ENCODE data around the gene TMX1.

The TMX1 gene

GRCh38 chr14:51239813-51240803, at the start of gene TMX1 (continued):
- TF ChIP-seq ZBTB48 (tag by site-specific recombination; IDR thresholded peaks at IDR 0.05) (peak; percentile 71), ZNF488 (tag by site-specific recombination; IDR thresholded peaks at IDR 0.05) (no peak), PBX3 (CRISPR knock-in tag; IDR thresholded peaks at IDR 0.05) (0 out of 2 replicates have a peak, but pooled peaks have one; percentile 33)

GRCh38 chr14:51201890-51202289, 38.2 kb upstream of the TMX1 start:
- no peaks in the 10 kb centered on the region for H3K36me3 ChIP-seq (ENCODE audit: control insufficient read depth in 2 of 2, insufficient read depth in 1 of 2, low read length in 2 of 2)
- H3K9me3 ChIP-seq (ENCODE audit: control insufficient read depth, insufficient read depth, low read depth, low read length), result no peaks in the 10 kb centered on the region
- no peak overlapping the region for H3K27ac ChIP-seq (ENCODE audit: extremely low read depth, low read depth, low read length)
- no peaks in the 10 kb centered on the region; the same call in 1 of the 2 replicates for H3K4me1 ChIP-seq (ENCODE audit: control insufficient read depth, insufficient read depth, low read length)
- TF ChIP-seq PRDM6 (tag by site-specific recombination; IDR thresholded peaks at IDR 0.05) (no peak), ZNF510 (tag by site-specific recombination; IDR thresholded peaks at IDR 0.05; ENCODE audit: insufficient replicate concordance) (no peak), ZBTB8A (tag by site-specific recombination; IDR thresholded peaks at IDR 0.05) (no peak), ZNF560 (tag by site-specific recombination; IDR thresholded peaks at IDR 0.05; ENCODE audit: borderline replicate concordance) (no peak), ZNF660 (tag by site-specific recombination; IDR thresholded peaks at IDR 0.05) (no peak)
- no peak overlapping the region for H3K4me3 ChIP-seq (ENCODE audit: low read depth, low read length)
- ChIA-PET CTCF (no interaction called here), POLR2A (no interaction called here)

- Histone ChIP-seq H3K27ac (ENCODE audit: extremely low read depth, low read depth, low read length) (no peak overlapping the region), H3K4me1 (ENCODE audit: control insufficient read depth, insufficient read depth, low read length) (no peaks in the 10 kb centered on the region; the same call in 1 of the 2 replicates), H3K4me3 (ENCODE audit: low read depth, low read length) (no peak overlapping the region), H3K9me3 (ENCODE audit: control insufficient read depth, insufficient read depth, low read depth, low read length) (no peaks in the 10 kb centered on the region), H3K36me3 (ENCODE audit: control insufficient read depth in 2 of 2, insufficient read depth in 1 of 2, low read length in 2 of 2) (no peaks in the 10 kb centered on the region)
- ChIA-PET CTCF (no interaction called here), POLR2A (no interaction called here)
- no peak for TF ChIP-seq BCL11B (tag by site-specific recombination; IDR thresholded peaks at IDR 0.05; ENCODE audit: low read depth)
- TF ChIP-seq ZNF580 (tag by site-specific recombination; IDR thresholded peaks at IDR 0.05), result no peak
- no peak for TF ChIP-seq MEIS1 (CRISPR knock-in tag; IDR thresholded peaks at IDR 0.05; ENCODE audit: borderline replicate concordance)
- TF ChIP-seq ZNF704 (tag by site-specific recombination; IDR thresholded peaks at IDR 0.05), result no peak
- TF ChIP-seq TSHZ1 (tag by site-specific recombination; IDR thresholded peaks at IDR 0.05; ENCODE audit: borderline replicate concordance), result no peak
- TF ChIP-seq TCF7L2 (IDR thresholded peaks at IDR 0.05; ENCODE audit: borderline replicate concordance, low read depth, low read length), result no peak
- TF ChIP-seq ZNF548 (tag by site-specific recombination; IDR thresholded peaks at IDR 0.05), result no peak
- TF ChIP-seq ZNF768 (tag by site-specific recombination; IDR thresholded peaks at IDR 0.05), result no peak
- TF ChIP-seq ZNF501 (tag by site-specific recombination; IDR thresholded peaks at IDR 0.05), result no peak
- TF ChIP-seq ZNF473 (tag by site-specific recombination; IDR thresholded peaks at IDR 0.05), result no peak
- no peak for TF ChIP-seq ZNF335 (tag by site-specific recombination; conservative IDR thresholded peaks at IDR 0.05)
- TF ChIP-seq GLI4 (tag by site-specific recombination; IDR thresholded peaks at IDR 0.05), result no peak
- no peak for TF ChIP-seq ZNF2 (tag by site-specific recombination; IDR thresholded peaks at IDR 0.05)
These were observed 37.0 kb upstream of the TMX1 start for GRCh38 chr14:51202914-51203665.

Measured in HEK293 (cell line).